GM21723 (cell line): Measurements from ENCODE around the gene KRT85.
"Not testable (repeated sequence)": the region's sequence is repeated elsewhere in the genome, so short reads cannot be mapped to it uniquely, and the experiment has no call there.

Experiments
- ATAC-seq: cut with Tn5 transposase; IDR thresholded peaks from one replicate; pipeline ENCODE4 v1.9.1; 2021; ENCODE audit warnings: mild to moderate bottlenecking, moderate library complexity; ENCODE audit not compliant: unreplicated experiment

KRT85 gene

GRCh38 chr12:52327830-52328500 lies 39.3 kb downstream of the KRT85 start:
- no peak for ATAC-seq

- ATAC-seq, result peak; percentile 92
Measured at GRCh38 chr12:52327052-52327829, 40.0 kb downstream of the KRT85 start.

GRCh38 chr12:52324153-52324444 lies 43.2 kb downstream of the KRT85 start:
- ATAC-seq, result no peak

- no peak for ATAC-seq
Measured at GRCh38 chr12:52323416-52324152, 43.7 kb downstream of the KRT85 start.

- ATAC-seq, result no peak
Measured at GRCh38 chr12:52323001-52323400, 44.3 kb downstream of the KRT85 start.

GRCh38 chr12:52322069-52322468 lies 45.2 kb downstream of the KRT85 start:
- no peak for ATAC-seq

- no peak for ATAC-seq
Measured at GRCh38 chr12:52321418-52321817, 45.9 kb downstream of the KRT85 start.

- no peak for ATAC-seq
Measured at GRCh38 chr12:52320784-52321400, 46.4 kb downstream of the KRT85 start, which contains the start of gene KRT83. KRT83 (minus strand) TSS chr12:52321398; CDS start chr12:52321335, 63 bp downstream.

- no peak for ATAC-seq
Measured at GRCh38 chr12:52319097-52319496, 48.2 kb downstream of the KRT85 start.

GRCh38 chr12:52318241-52318990 lies 48.9 kb downstream of the KRT85 start:
- ATAC-seq, result no peak

GRCh38 chr12:52317468-52318052 lies 49.7 kb downstream of the KRT85 start:
- no peak for ATAC-seq

- ATAC-seq, result no peak
Measured at GRCh38 chr12:52316701-52317100, 50.6 kb downstream of the KRT85 start.

GRCh38 chr12:52316290-52316689 lies 51.0 kb downstream of the KRT85 start:
- no peak for ATAC-seq

GRCh38 chr12:52315721-52316120 lies 51.6 kb downstream of the KRT85 start:
- ATAC-seq, result not testable (repeated sequence)

- ATAC-seq, result no peak
Measured at GRCh38 chr12:52314511-52314910, 52.8 kb downstream of the KRT85 start.

- ATAC-seq, result no peak
Measured at GRCh38 chr12:52313926-52314325, 53.4 kb downstream of the KRT85 start.

GRCh38 chr12:52313461-52313860 lies 53.8 kb downstream of the KRT85 start:
- ATAC-seq, result no peak

- ATAC-seq, result no peak
Measured at GRCh38 chr12:52312086-52312485, 55.2 kb downstream of the KRT85 start.

- ATAC-seq, result no peak
Measured at GRCh38 chr12:52311285-52311648, 56.0 kb downstream of the KRT85 start.

GRCh38 chr12:52310622-52311284 lies 56.5 kb downstream of the KRT85 start:
- ATAC-seq, result no peak
